ENCODE results near the gene OAF.

Gene OAF

GRCh38 chr11:120205596-120206161 is 5.2 kb upstream of the OAF start:
- no peak for DNase-seq

- no peak for DNase-seq
Measured at GRCh38 chr11:120207512-120207911, 3.3 kb upstream of the OAF start.

GRCh38 chr11:120208001-120208441 is 2.8 kb upstream of the OAF start:
- no peak for DNase-seq

- no peak for DNase-seq
Measured at GRCh38 chr11:120208777-120209176, 2.1 kb upstream of the OAF start.

- DNase-seq: no peak
Measured at GRCh38 chr11:120209746-120210625, 846 bp upstream of the OAF start.

GRCh38 chr11:120211522-120212258 is 858 bp downstream of the OAF start:
- DNase-seq: no peak

GRCh38 chr11:120212259-120212878 is 1.5 kb downstream of the OAF start:
- DNase-seq: no peak

GRCh38 chr11:120212926-120213325 is 2.1 kb downstream of the OAF start:
- no peak for DNase-seq

- DNase-seq: no peak
Measured at GRCh38 chr11:120214581-120214980, 3.7 kb downstream of the OAF start.

GRCh38 chr11:120215634-120216033 is 4.8 kb downstream of the OAF start:
- DNase-seq: no peak

GRCh38 chr11:120216426-120217102 is 5.7 kb downstream of the OAF start:
- no peak for DNase-seq

- no peak for DNase-seq
Measured at GRCh38 chr11:120217526-120217925, 6.7 kb downstream of the OAF start.

GRCh38 chr11:120217941-120218694 is 7.3 kb downstream of the OAF start:
- DNase-seq: no peak

- no peak for DNase-seq
Measured at GRCh38 chr11:120218695-120219033, 7.8 kb downstream of the OAF start.

- no peak for DNase-seq
Measured at GRCh38 chr11:120219232-120219937, 8.6 kb downstream of the OAF start.

GRCh38 chr11:120219938-120220746 is 9.3 kb downstream of the OAF start:
- DNase-seq: no peak

GRCh38 chr11:120220747-120221037 is 9.9 kb downstream of the OAF start:
- DNase-seq: no peak

GRCh38 chr11:120221115-120221752 is 10.4 kb downstream of the OAF start:
- DNase-seq: no peak

- no peak for DNase-seq
Measured at GRCh38 chr11:120222916-120223315, 12.1 kb downstream of the OAF start.

- DNase-seq: no peak
Measured at GRCh38 chr11:120223793-120224192, 13.0 kb downstream of the OAF start.
